ENCODE data around the gene HIBCH. TPM values are rescaled to one million over a fixed set of nuclear protein-coding genes. Genes with fewer than 3 reads are reported as not detected.

HIBCH gene
- total RNA-seq, 4 donors from 2014 or later: 27.5 to 40.1 (median 32.7) TPM

DNA sequence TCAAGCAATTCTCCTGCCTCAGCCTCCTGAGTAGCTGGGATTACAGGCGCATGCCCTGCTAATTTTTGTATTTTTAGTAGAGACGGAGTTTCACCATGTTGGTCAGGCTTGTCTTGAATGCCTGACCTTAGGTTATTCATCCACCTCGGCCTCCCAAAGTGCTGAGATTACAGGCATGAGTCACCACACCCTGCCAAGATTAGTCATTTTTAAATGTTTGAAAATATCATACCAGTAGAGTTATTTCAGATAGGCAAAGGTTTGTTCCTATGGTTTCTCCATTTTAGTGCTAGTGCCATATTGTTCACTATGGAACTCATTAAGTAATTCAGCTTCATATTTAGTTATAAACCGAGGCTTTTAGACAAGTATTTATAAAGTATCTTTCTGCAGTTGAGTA, 52.3 kb downstream of the HIBCH start:
- WGBS, 2 donors: 96 to 97% methylated on average over 4 of the region's 4 CpGs
- intact Hi-C loops (cut with DNase I): no loop called here

DNA sequence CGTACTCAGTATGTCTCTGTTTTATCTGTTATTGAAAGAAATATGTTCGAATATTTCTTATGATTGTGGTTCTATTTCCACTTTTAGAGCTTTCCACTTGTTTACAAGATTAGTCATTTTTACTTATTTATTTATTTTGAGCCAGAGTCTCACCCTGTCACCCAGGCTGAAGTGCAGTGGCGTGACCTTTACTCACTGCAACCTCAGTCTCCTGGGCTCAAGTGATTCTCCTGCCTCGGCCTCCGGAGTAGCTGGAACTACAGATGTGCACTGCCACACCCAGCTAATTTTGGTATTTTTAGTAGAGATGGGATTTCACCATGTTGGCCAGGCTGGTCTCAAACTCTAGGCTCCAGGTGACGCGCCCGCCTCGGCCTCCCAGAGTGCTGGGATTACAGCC, 53.3 kb downstream of the HIBCH start:
- no peak for DNase-seq
- TF ChIP-seq, protein P1, sequence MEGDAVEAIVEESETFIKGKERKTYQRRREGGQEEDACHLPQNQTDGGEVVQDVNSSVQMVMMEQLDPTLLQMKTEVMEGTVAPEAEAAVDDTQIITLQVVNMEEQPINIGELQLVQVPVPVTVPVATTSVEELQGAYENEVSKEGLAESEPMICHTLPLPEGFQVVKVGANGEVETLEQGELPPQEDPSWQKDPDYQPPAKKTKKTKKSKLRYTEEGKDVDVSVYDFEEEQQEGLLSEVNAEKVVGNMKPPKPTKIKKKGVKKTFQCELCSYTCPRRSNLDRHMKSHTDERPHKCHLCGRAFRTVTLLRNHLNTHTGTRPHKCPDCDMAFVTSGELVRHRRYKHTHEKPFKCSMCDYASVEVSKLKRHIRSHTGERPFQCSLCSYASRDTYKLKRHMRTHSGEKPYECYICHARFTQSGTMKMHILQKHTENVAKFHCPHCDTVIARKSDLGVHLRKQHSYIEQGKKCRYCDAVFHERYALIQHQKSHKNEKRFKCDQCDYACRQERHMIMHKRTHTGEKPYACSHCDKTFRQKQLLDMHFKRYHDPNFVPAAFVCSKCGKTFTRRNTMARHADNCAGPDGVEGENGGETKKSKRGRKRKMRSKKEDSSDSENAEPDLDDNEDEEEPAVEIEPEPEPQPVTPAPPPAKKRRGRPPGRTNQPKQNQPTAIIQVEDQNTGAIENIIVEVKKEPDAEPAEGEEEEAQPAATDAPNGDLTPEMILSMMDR (IDR thresholded peaks at IDR 0.05): no peak
- no peak for TF ChIP-seq POLR2A (IDR thresholded peaks at IDR 0.05)
- 96 to 98% methylated on average over 9 of the region's 9 CpGs for WGBS, 2 donors

More for the DNA sequence above, 52.3 kb downstream of the HIBCH start:
- H3K4me1 ChIP-seq: no peaks in the 10 kb centered on the region
- DNase-seq: no peak
- no peak for TF ChIP-seq POLR2A (IDR thresholded peaks at IDR 0.05)
- TF ChIP-seq, protein P1 (IDR thresholded peaks at IDR 0.05): no peak
- no peaks in the 10 kb centered on the region for H3K36me3 ChIP-seq
- H3K27me3 ChIP-seq: no peaks in the 10 kb centered on the region
- H3K9me3 ChIP-seq: no peaks in the 10 kb centered on the region
- H3K4me3 ChIP-seq (replicated peaks in 1 of 3): no peak overlapping the region
- no peak overlapping the region for H3K27ac ChIP-seq

DNA sequence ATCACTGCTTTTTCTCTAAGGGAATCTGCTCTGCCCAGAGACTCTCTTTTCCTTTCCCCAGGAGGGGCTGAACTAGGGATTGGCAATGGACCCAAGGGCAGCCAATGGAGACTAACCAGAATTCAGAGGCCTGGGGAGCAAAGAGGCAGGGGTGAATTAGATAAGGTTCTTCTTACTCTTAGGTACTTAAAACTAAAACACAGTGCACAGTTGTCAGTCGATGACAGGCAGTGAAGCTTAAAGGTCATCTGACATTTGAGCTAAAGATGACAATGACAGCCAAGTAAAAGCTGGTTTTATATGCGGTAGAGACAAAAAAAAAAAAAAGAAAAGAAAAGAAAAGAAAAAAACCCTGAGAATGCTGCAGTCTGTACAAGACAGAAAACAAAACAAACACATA, 57.8 kb downstream of the HIBCH start:
- intact Hi-C loops (cut with DNase I): no loop called here
- TF ChIP-seq, protein P1 (IDR thresholded peaks at IDR 0.05): no peak
- no peak for TF ChIP-seq POLR2A (IDR thresholded peaks at IDR 0.05)
- 56% methylated on average over 2 of the region's 2 CpGs for WGBS, 2 donors

More for the DNA sequence above, 53.3 kb downstream of the HIBCH start:
- intact Hi-C loops (cut with DNase I): no loop called here
- no peaks in the 10 kb centered on the region for H3K36me3 ChIP-seq
- H3K9me3 ChIP-seq: no peaks in the 10 kb centered on the region
- H3K27ac ChIP-seq: no peak overlapping the region
- no peak overlapping the region for H3K4me3 ChIP-seq (replicated peaks in 1 of 3)
- H3K27me3 ChIP-seq: no peaks in the 10 kb centered on the region
- H3K4me1 ChIP-seq: no peaks in the 10 kb centered on the region

DNA sequence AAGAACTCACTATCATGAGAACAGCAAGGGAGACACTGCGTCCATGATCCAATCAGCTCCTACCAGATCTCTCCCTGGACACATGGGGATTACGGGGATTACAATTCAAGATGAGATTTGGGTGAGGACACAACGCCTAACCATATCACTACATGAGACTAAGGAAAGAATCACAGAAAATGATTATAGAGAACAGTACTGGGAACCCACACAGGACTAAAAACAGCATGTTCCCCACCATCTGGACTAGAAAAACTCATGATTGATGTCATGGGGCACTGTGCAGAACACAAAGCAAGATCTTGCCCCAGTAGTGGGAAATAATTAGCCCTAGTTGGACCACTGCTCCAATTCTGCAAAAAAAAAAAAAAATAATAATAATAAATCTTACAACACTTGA, 63.5 kb downstream of the HIBCH start:
- peaks cover 4 to 5% of the 10 kb centered on the region in 2 donors for H3K36me3 ChIP-seq
- no peak overlapping the region for H3K4me3 ChIP-seq (replicated peaks in 1 of 3)
- no peak for TF ChIP-seq POLR2A (IDR thresholded peaks at IDR 0.05)
- TF ChIP-seq, protein P1 (IDR thresholded peaks at IDR 0.05): no peak
- no peak for DNase-seq
- H3K9me3 ChIP-seq: no peaks in the 10 kb centered on the region
- 96 to 99% methylated on average over 3 of the region's 3 CpGs for WGBS, 2 donors
- H3K27me3 ChIP-seq: no peaks in the 10 kb centered on the region
- no peak overlapping the region for H3K27ac ChIP-seq
- intact Hi-C loops (cut with DNase I): no loop called here
- no peaks in the 10 kb centered on the region for H3K4me1 ChIP-seq

More for the DNA sequence above, 57.8 kb downstream of the HIBCH start:
- Histone ChIP-seq H3K36me3 (peaks cover 0 to 5% of the 10 kb centered on the region in 2 donors), H3K27ac (no peak overlapping the region), H3K9me3 (no peaks in the 10 kb centered on the region), H3K4me3 (replicated peaks in 1 of 3) (no peak overlapping the region), H3K4me1 (no peaks in the 10 kb centered on the region), H3K27me3 (no peaks in the 10 kb centered on the region)
- no peak for DNase-seq

DNA sequence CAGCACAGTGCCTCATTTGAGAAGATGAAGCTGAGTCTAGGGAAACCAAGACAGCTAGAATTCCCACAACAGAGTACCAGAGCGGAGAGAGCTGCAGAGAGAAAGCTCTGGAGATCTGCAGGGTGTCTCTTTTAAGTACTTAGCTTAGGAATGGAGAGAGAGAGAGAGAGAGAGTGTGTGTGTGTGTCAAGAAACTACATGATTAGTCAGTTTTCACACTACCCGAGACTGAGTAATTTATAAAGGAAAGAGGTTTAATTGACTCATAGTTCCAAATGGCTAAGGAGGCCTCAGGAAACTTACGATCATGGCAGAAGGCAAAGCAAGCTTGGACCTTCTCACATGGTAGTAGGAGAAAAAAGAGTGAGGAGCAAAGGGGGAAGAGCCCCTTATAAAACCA, 64.0 kb downstream of the HIBCH start:
- Histone ChIP-seq H3K36me3 (peaks cover 5% of the 10 kb centered on the region in 2 donors), H3K27ac (no peak overlapping the region), H3K4me3 (replicated peaks in 1 of 3) (no peak overlapping the region), H3K27me3 (no peaks in the 10 kb centered on the region), H3K9me3 (no peaks in the 10 kb centered on the region), H3K4me1 (no peaks in the 10 kb centered on the region)
- DNase-seq: no peak
- intact Hi-C loops (cut with DNase I): no loop called here
- 92 to 94% methylated on average over 3 of the region's 3 CpGs for WGBS, 2 donors
- TF ChIP-seq, protein P1 (IDR thresholded peaks at IDR 0.05): no peak
- no peak for TF ChIP-seq POLR2A (IDR thresholded peaks at IDR 0.05)
